Mesothelial cell of epicardium (in vitro differentiated cells): ENCODE results near the gene RNPS1. TPM values are rescaled to one million over a fixed set of nuclear protein-coding genes. Genes with fewer than 3 reads are reported as not detected.

Experiments
- DNase-seq, 2 experiments: peaks; one replicate each; pipeline ENCODE4 v3.0.0; 2021; ENCODE audit warnings: low spot score in 2 of 2; ENCODE audit not compliant: unreplicated experiment in 2 of 2
- H3K27ac Mint-ChIP-seq: 2 replicates; pipeline ENCODE4 v1.8.0; 2021; ENCODE audit warnings: mixed read lengths
- H3K27me3 Mint-ChIP-seq: 2 replicates; pipeline ENCODE4 v1.8.0; 2021; ENCODE audit warnings: low read depth, mixed read lengths
- H3K36me3 Mint-ChIP-seq: 2 replicates; pipeline ENCODE4 v1.8.0; 2021; ENCODE audit warnings: mixed read lengths
- H3K4me1 Mint-ChIP-seq: 2 replicates; pipeline ENCODE4 v1.8.0; 2021; ENCODE audit warnings: mixed read lengths
- H3K4me3 Mint-ChIP-seq: 2 replicates; pipeline ENCODE4 v1.8.0; 2021; ENCODE audit warnings: mild to moderate bottlenecking, moderate library complexity, mixed read lengths
- H3K9me3 Mint-ChIP-seq: 2 replicates; pipeline ENCODE4 v1.8.0; 2021; ENCODE audit warnings: mixed read lengths
- total RNA-seq: library from RNA; stranded (reverse); gene quantifications from 3 replicates; pipeline ENCODE4 v1.2.1, GENCODE V29; 2021
- TF ChIP-seq, protein P1 (sequence below): fragments of 200-600 bp; sonication (generic); IDR thresholded peaks from one replicate; pipeline ENCODE4 v1.5.0; 2021; ENCODE audit warnings: antibody characterized with exemption; ENCODE audit not compliant: unreplicated experiment

The RNPS1 gene
- total RNA-seq, 1 donor from 2014 or later: 229 TPM

- Mint-ChIP-seq H3K27me3 (peaks cover 6% of the 10 kb centered on the region), H3K27ac (no peak overlapping the region), H3K9me3 (no peaks in the 10 kb centered on the region), H3K4me3 (no peak overlapping the region), H3K36me3 (no peaks in the 10 kb centered on the region), H3K4me1 (no peaks in the 10 kb centered on the region)
- DNase-seq: no peak
- TF ChIP-seq, protein P1, sequence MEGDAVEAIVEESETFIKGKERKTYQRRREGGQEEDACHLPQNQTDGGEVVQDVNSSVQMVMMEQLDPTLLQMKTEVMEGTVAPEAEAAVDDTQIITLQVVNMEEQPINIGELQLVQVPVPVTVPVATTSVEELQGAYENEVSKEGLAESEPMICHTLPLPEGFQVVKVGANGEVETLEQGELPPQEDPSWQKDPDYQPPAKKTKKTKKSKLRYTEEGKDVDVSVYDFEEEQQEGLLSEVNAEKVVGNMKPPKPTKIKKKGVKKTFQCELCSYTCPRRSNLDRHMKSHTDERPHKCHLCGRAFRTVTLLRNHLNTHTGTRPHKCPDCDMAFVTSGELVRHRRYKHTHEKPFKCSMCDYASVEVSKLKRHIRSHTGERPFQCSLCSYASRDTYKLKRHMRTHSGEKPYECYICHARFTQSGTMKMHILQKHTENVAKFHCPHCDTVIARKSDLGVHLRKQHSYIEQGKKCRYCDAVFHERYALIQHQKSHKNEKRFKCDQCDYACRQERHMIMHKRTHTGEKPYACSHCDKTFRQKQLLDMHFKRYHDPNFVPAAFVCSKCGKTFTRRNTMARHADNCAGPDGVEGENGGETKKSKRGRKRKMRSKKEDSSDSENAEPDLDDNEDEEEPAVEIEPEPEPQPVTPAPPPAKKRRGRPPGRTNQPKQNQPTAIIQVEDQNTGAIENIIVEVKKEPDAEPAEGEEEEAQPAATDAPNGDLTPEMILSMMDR: no peak
These were observed 31.4 kb upstream of the RNPS1 start for GRCh38 chr16:2299121-2299914.

- H3K4me1 Mint-ChIP-seq: no peaks in the 10 kb centered on the region
- H3K4me3 Mint-ChIP-seq: no peak overlapping the region
- no peaks in the 10 kb centered on the region for H3K36me3 Mint-ChIP-seq
- no peak for DNase-seq
- no peaks in the 10 kb centered on the region for H3K9me3 Mint-ChIP-seq
- H3K27ac Mint-ChIP-seq: no peak overlapping the region
- TF ChIP-seq, protein P1: no peak
- H3K27me3 Mint-ChIP-seq: peaks cover 6% of the 10 kb centered on the region
These were observed 30.7 kb upstream of the RNPS1 start for GRCh38 chr16:2298621-2299020.

DNA sequence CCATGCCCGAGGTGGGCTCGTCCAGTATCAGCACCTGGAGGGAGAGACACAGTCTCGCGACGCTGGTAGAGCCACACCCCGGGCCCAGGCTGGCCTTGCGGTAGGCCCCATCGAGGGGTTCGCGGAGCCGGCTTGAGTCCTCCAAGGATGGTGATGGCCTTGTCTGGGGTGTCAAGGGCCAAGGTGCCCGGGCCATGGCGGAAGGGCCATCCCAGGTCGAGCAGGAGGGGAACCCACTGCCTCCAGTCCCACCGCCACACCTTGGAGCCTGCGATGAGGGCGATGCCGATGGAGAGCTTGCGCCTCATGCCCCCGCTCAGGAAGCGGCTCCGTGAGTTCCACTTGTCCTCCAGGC lies 29.6 kb upstream of the RNPS1 start:
- Mint-ChIP-seq H3K36me3 (no peaks in the 10 kb centered on the region), H3K4me1 (no peaks in the 10 kb centered on the region), H3K27me3 (peaks cover 6% of the 10 kb centered on the region), H3K27ac (no peak overlapping the region), H3K9me3 (no peaks in the 10 kb centered on the region), H3K4me3 (no peak overlapping the region)
- TF ChIP-seq, protein P1: no peak
- DNase-seq: no peak

DNA sequence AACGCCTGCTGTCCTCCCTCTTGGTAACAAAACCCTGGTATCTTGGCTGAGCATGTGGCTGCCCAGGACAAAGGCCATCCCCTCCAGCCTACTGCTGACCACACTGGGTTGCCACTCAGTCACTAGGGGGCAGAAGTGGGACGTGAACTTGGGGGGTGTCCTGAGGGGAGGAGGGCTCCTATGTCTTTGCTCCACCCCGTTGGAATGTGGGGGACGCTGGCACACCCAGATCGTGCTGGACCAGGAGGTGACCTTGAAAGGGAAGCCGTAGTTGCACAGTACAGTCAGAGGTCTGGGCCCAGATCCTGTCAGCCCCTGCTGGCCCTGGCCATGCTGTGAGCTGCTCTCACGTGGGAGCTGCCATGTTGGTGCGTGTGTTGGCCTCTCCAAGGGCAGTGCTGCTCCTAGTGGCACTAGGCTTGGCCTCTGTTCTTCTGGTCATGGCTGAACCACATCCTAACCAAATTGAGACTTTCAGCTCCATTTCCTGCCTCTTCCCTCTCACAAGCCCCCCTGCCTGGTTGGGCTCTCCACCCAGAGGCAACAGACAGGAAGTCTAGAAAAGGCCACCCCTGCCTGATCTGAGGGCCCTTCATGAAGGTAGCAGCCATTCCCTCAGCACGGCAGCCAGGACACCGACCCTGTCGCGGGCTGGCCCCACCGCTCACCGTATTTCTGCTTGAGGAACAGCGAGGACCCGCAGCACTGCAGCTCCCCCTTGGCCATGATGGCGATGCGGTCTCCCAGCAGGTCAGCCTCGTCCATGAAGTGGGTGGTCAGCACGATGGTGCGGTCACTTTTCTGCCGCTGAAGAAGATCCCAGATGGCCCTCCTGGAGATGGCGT lies 29.0 kb upstream of the RNPS1 start:
- no peaks in the 10 kb centered on the region for H3K36me3 Mint-ChIP-seq
- no peaks in the 10 kb centered on the region for H3K4me1 Mint-ChIP-seq
- no peak overlapping the region for H3K27ac Mint-ChIP-seq
- no peak for DNase-seq
- H3K27me3 Mint-ChIP-seq: peaks cover 9% of the 10 kb centered on the region
- no peaks in the 10 kb centered on the region for H3K9me3 Mint-ChIP-seq
- TF ChIP-seq, protein P1: no peak
- no peak overlapping the region for H3K4me3 Mint-ChIP-seq

DNA sequence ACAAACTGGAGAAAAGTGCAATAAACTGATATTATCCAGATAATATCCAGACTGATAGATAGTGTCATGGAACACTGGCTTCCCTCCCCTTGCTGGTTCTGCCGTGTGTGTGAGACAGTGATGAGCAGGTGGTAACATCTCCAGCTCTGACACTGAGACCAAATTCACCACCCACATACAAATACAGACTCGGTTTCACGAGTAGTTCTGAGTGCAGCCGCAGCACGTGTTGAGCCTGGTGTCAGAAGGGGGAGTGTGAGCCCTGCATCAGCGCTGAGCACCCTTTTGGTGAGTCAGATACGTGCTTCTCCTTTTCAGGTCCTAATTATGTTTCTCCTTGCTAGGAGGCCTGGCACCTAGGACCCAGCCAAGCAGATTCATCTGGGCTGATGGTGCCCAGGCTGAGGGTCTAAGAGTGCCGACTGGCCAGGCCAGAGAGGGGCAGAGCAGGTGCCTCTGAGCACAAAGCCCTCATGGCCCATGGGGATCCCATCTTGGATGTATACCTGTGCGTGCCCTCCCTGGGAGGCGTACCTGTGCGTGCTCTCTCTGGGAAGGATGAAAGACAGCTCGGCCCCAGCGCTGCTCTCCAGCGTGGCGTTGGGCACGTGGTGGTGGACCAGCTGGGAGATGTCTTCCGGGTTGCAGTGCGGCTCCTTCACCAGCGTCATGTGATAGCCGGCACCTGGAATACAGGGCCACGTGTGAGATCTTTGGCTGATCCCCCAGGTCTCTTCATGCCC lies 27.3 kb upstream of the RNPS1 start:
- H3K9me3 Mint-ChIP-seq: no peaks in the 10 kb centered on the region
- no peaks in the 10 kb centered on the region for H3K4me1 Mint-ChIP-seq
- TF ChIP-seq, protein P1: no peak
- H3K4me3 Mint-ChIP-seq: no peak overlapping the region
- peaks cover 8% of the 10 kb centered on the region for H3K27me3 Mint-ChIP-seq
- no peaks in the 10 kb centered on the region for H3K36me3 Mint-ChIP-seq
- H3K27ac Mint-ChIP-seq: no peak overlapping the region
- DNase-seq: no peak
